T-helper 1 cell treated with Interleukin-12 subunit alpha and Interleukin-12 subunit beta and Interleukin-4 antibody, amounts not matched to agents 30 ng/mL and 1 ng/mL, for 36 hours (primary cell): ENCODE data around the gene LIX1. TPM values are rescaled to one million over a fixed set of nuclear protein-coding genes. Genes with fewer than 3 reads are reported as not detected.

Experiments used
- total RNA-seq: library from RNA; stranded (reverse); gene quantifications from 2 replicates; pipeline ENCODE4 v1.2.3, GENCODE V29; 2022

LIX1 gene
- total RNA-seq, 1 donor from 2014 or later, result not detected

Other genes with a start within 250 kb of the LIX1 start
- gene LNPEP, start 206.5 kb downstream of the LIX1 start, total RNA-seq, result 75.1 and 76.4 TPM in 2 replicates
- gene RIOK2, start 40.6 kb upstream of the LIX1 start, total RNA-seq, result 31.1 and 33.1 TPM in 2 replicates